ENCODE results near the gene CD70. TPM values are rescaled to one million over a fixed set of nuclear protein-coding genes. Genes with fewer than 3 reads are reported as not detected.
A peak's percentile ranks its signal among the peaks of the same experiment; 100 is the strongest.

The CD70 gene
- total RNA-seq, 1 experiment from 2014 or later = 1.2 TPM

- Histone ChIP-seq H3K4me2 (ENCODE audit: insufficient read depth, insufficient read length, low read length) (peak overlapping the region; percentile 97), H3K14ac (ENCODE audit: insufficient read depth, low read length) (no peak overlapping the region; the same call in 1 of the 2 replicates), H2AK5ac (ENCODE audit: insufficient read length, low read length) (no peak overlapping the region), H3T11ph (ENCODE audit: low read length) (no peak overlapping the region), H3K79me2 (ENCODE audit: insufficient read depth, low read length) (no peaks in the 10 kb centered on the region), H3K23ac (ENCODE audit: insufficient read length, low read depth, low read length) (no peak overlapping the region), H3K27me3 (ENCODE audit: insufficient read depth, low read length) (peaks cover 35% of the 10 kb centered on the region; the same call in 1 of the 2 replicates), H3K18ac (ENCODE audit: insufficient read length, low read depth, low read length) (no peak overlapping the region), H4K91ac (ENCODE audit: insufficient read length, low read depth, low read length) (no peak overlapping the region), H3K4ac (ENCODE audit: low read depth, low read length) (no peak overlapping the region), H2AFZ (ENCODE audit: low read length) (no peak overlapping the region), H4K8ac (replicated peaks; ENCODE audit: insufficient read length, low read depth, low read length) (no peak overlapping the region), H3K9me3 (ENCODE audit: control insufficient read depth, low read depth, low read length) (no peaks in the 10 kb centered on the region), H2BK120ac (ENCODE audit: low read depth, low read length, poor library complexity, severe bottlenecking) (no peak overlapping the region), H4K20me1 (ENCODE audit: control insufficient read depth, insufficient read depth, insufficient read length) (peaks cover 2% of the 10 kb centered on the region), H2BK15ac (ENCODE audit: low read depth, low read length) (no peak overlapping the region), H3K4me1 (ENCODE audit: insufficient read depth, low read length) (no peaks in the 10 kb centered on the region; the same call in 1 of the 2 replicates), H3K27ac (ENCODE audit: insufficient read length, low read depth, low read length) (no peak overlapping the region), H2BK5ac (ENCODE audit: insufficient read length, low read length) (no peak overlapping the region), H3K9ac (ENCODE audit: extremely low read depth, insufficient read length, low read length) (no peak overlapping the region), H2BK20ac (ENCODE audit: low read depth, low read length, poor library complexity, severe bottlenecking) (no peak overlapping the region), H4K5ac (ENCODE audit: insufficient read length, low read depth, low read length) (no peak overlapping the region), H3K56ac (ENCODE audit: insufficient read length, low read depth, low read length) (no peak overlapping the region), H3K79me1 (ENCODE audit: insufficient read depth, low read depth, low read length, poor library complexity, severe bottlenecking) (no peaks in the 10 kb centered on the region), H3K23me2 (ENCODE audit: insufficient read length, low read depth, low read length, poor library complexity, severe bottlenecking) (peaks cover 31% of the 10 kb centered on the region), H2BK12ac (ENCODE audit: insufficient read length, low read depth, low read length) (no peak overlapping the region)
- H3K4me3 Mint-ChIP-seq = peak overlapping the region; percentile 55 to 81
- TF ChIP-seq CTCF (conservative IDR thresholded peaks at IDR 0.05) = no peak
- peaks cover 0 to 10% of the 10 kb centered on the region in 2 experiments; a peak in 3 of 5 replicates for H3K9me3 Mint-ChIP-seq
- peaks cover 35 to 41% of the 10 kb centered on the region in 2 experiments for H3K4me1 Mint-ChIP-seq
- H3K27ac Mint-ChIP-seq = no peak overlapping the region
- no peak for DNase-seq
- H3K36me3 Mint-ChIP-seq (ENCODE audit: insufficient read depth in 1 of 3, low read depth in 3 of 3) = no peaks in the 10 kb centered on the region
- no CpG with 5 or more reads among the region's 31 CpGs for WGBS (ENCODE audit: extremely low coverage, insufficient read length, low lambda C conversion rate)
- H3K27me3 Mint-ChIP-seq (ENCODE audit: low read depth) = peaks cover 98% of the 10 kb centered on the region
These were observed 608 bp downstream of the CD70 start for GRCh38 chr19:6590258-6590826.
